ENCODE measurements around the gene THSD4.

Gene THSD4

GRCh38 chr15:71542836-71543235 is 427.6 kb downstream of the THSD4 start:
- no peak for TF ChIP-seq CTCF (IDR thresholded peaks at IDR 0.05; ENCODE audit: control extremely low read depth, extremely low read depth, low read depth, missing control alignments)
- no peak for DNase-seq (ENCODE audit: extremely low spot score)
- ChIA-PET CTCF (no interaction called here), POLR2A (no interaction called here)

- no peak for TF ChIP-seq CTCF (IDR thresholded peaks at IDR 0.05; ENCODE audit: control extremely low read depth, extremely low read depth, low read depth, missing control alignments)
- DNase-seq (ENCODE audit: extremely low spot score), result no peak
- ChIA-PET POLR2A (no interaction called here), CTCF (interaction anchor here (1.0 kb wide), 1 partner anchor 35 kb away, joined by 3 read pairs; no protein-coding TSS in a partner anchor)
Measured at GRCh38 chr15:71543413-71543812, 428.1 kb downstream of the THSD4 start.

GRCh38 chr15:71545223-71545760 is 430.0 kb downstream of the THSD4 start:
- TF ChIP-seq CTCF (IDR thresholded peaks at IDR 0.05; ENCODE audit: control extremely low read depth, extremely low read depth, low read depth, missing control alignments), result no peak
- ChIA-PET POLR2A (no interaction called here), CTCF (interaction anchor here (1.2 kb wide), 1 partner anchor 36 kb away, joined by 3 read pairs; no protein-coding TSS in a partner anchor)
- no peak for DNase-seq (ENCODE audit: extremely low spot score)

- TF ChIP-seq CTCF (IDR thresholded peaks at IDR 0.05; ENCODE audit: control extremely low read depth, extremely low read depth, low read depth, missing control alignments), result no peak
- CTCF ChIA-PET, result interaction anchor here (1.2 kb wide), 1 partner anchor 36 kb away, joined by 3 read pairs; no protein-coding TSS in a partner anchor
- DNase-seq (ENCODE audit: extremely low spot score), result no peak
- POLR2A ChIA-PET, result no interaction called here
Measured at GRCh38 chr15:71545923-71546322, 430.7 kb downstream of the THSD4 start.

- no peak for TF ChIP-seq CTCF (IDR thresholded peaks at IDR 0.05; ENCODE audit: control extremely low read depth, extremely low read depth, low read depth, missing control alignments)
- POLR2A ChIA-PET, result no interaction called here
- no peak for DNase-seq (ENCODE audit: extremely low spot score)
- CTCF ChIA-PET, result no interaction called here
Measured at GRCh38 chr15:71547011-71547410, 431.7 kb downstream of the THSD4 start.

- DNase-seq (ENCODE audit: extremely low spot score), result no peak
- ChIA-PET POLR2A (no interaction called here), CTCF (no interaction called here)
- TF ChIP-seq CTCF (IDR thresholded peaks at IDR 0.05; ENCODE audit: control extremely low read depth, extremely low read depth, low read depth, missing control alignments), result no peak
Measured at GRCh38 chr15:71548401-71548807, 433.1 kb downstream of the THSD4 start.

GRCh38 chr15:71549091-71549490 is 433.8 kb downstream of the THSD4 start:
- no peak for TF ChIP-seq CTCF (IDR thresholded peaks at IDR 0.05; ENCODE audit: control extremely low read depth, extremely low read depth, low read depth, missing control alignments)
- DNase-seq (ENCODE audit: extremely low spot score), result no peak
- ChIA-PET POLR2A (no interaction called here), CTCF (no interaction called here)

Data from GM10248 (cell line).